Fibroblast of lung (primary cell): ENCODE results near the gene ALOXE3. TPM values are rescaled to one million over a fixed set of nuclear protein-coding genes. Genes with fewer than 3 reads are reported as not detected.

Experiments used
- DNase-seq, 2 donors: peaks; one replicate each; pipeline versions ENCODE4 v3.0.0 to v3.0.0-alpha.2; 2010; ENCODE audit warnings: low read depth in 2 of 2
- H2AFZ ChIP-seq: 2 replicates; pipeline ENCODE4 v1.5.1; 2012; ENCODE audit warnings: low read length, control low read depth, inconsistent platforms
- H3K27ac ChIP-seq: 2 replicates; pipeline ENCODE4 v1.5.1; 2011; ENCODE audit warnings: low read length, control low read depth; ENCODE audit not compliant: insufficient read depth
- H3K27me3 ChIP-seq: 2 replicates; pipeline ENCODE4 v1.5.1; 2011; ENCODE audit warnings: mild to moderate bottlenecking, low read length; ENCODE audit not compliant: control insufficient read depth, insufficient read depth
- H3K36me3 ChIP-seq: 2 replicates; pipeline ENCODE4 v1.5.1; 2011; ENCODE audit warnings: low read length; ENCODE audit not compliant: control insufficient read depth, insufficient read depth
- H3K4me1 ChIP-seq: 2 replicates; pipeline ENCODE4 v1.5.1; 2011; ENCODE audit warnings: low read length; ENCODE audit not compliant: control insufficient read depth, insufficient read depth; ENCODE audit errors: extremely low read depth
- H3K4me2 ChIP-seq: 2 replicates; pipeline ENCODE4 v1.5.1; 2011; ENCODE audit warnings: low read length, control low read depth; ENCODE audit not compliant: insufficient read depth; ENCODE audit errors: extremely low read depth
- H3K4me3 ChIP-seq, 4 experiments: fragments of 200-600 bp in 1 of 4; sonication (generic) in 1 of 4; replicated peaks in 1 of 4; 2 replicates each; pipeline ENCODE4 v1.5.1; 2011 to 2016; ENCODE audit warnings: low read length in 4 of 4, low read depth in 3 of 4, mild to moderate bottlenecking in 3 of 4, control low read depth in 2 of 4, inconsistent platforms in 1 of 4, mixed read lengths in 1 of 4; ENCODE audit not compliant: insufficient read depth in 1 of 4; ENCODE audit errors: control extremely low read depth in 1 of 4
- H3K79me2 ChIP-seq: 2 replicates; pipeline ENCODE4 v1.5.1; 2012; ENCODE audit warnings: mild to moderate bottlenecking, low read length, inconsistent platforms; ENCODE audit not compliant: control insufficient read depth, insufficient read depth
- H3K9ac ChIP-seq: 2 replicates; pipeline ENCODE4 v1.5.1; 2011; ENCODE audit warnings: mild to moderate bottlenecking, low read length, control low read depth; ENCODE audit not compliant: insufficient read depth
- H3K9me3 ChIP-seq: 2 replicates; pipeline ENCODE4 v1.5.1; 2012; ENCODE audit warnings: low read depth, low read length; ENCODE audit not compliant: control insufficient read depth, insufficient read depth
- H4K20me1 ChIP-seq: 2 replicates; pipeline ENCODE4 v1.5.1; 2011; ENCODE audit warnings: low read length; ENCODE audit not compliant: control insufficient read depth, insufficient read depth; ENCODE audit errors: extremely low read depth
- CTCF ChIP-seq, 2 donors: IDR thresholded peaks in 1 of 2; conservative IDR thresholded peaks in 1 of 2; 1 replicate in 1 of 2; 2 replicates in 1 of 2; pipeline ENCODE4 v1.5.1; 2011 to 2012; ENCODE audit warnings: low read length in 2 of 2, control low read depth in 1 of 2, inconsistent platforms in 1 of 2, low read depth in 1 of 2, mild to moderate bottlenecking in 1 of 2
- EZH2 ChIP-seq: IDR thresholded peaks from 2 replicates; pipeline ENCODE4 v1.5.1; 2012; ENCODE audit warnings: low read length, control low read depth, mild to moderate bottlenecking; ENCODE audit errors: missing control alignments
- polyA plus RNA-seq, 2 donors: library from polyadenylated mRNA; depleted of rRNA in 1 of 2; stranded (reverse) in 1 of 2; unstranded in 1 of 2; fragments of >200 nt; gene quantifications; 2 replicates each; pipeline ENCODE4 v1.2.1, GENCODE V29; 2011 to 2012; ENCODE audit warnings: missing spikeins in 1 of 2
- total RNA-seq: library from RNA; depleted of rRNA; stranded (reverse); fragments of >200 nt; gene quantifications from 2 replicates; pipeline ENCODE4 v1.2.1, GENCODE V29; 2014

ALOXE3 gene
- total and polyA plus RNA-seq, 2 donors (not counting 1 experiment from before 2014, with no cell fraction given), result 0.01 TPM; not detected in 1

- Histone ChIP-seq H3K27me3 (peaks cover 23% of the 10 kb centered on the region), H3K36me3 (no peaks in the 10 kb centered on the region), H3K9me3 (no peaks in the 10 kb centered on the region), H3K9ac (no peak overlapping the region), H3K4me3 (no peak overlapping the region), H3K4me1 (peaks cover 2% of the 10 kb centered on the region), H3K79me2 (no peaks in the 10 kb centered on the region), H3K4me2 (no peak overlapping the region), H4K20me1 (no peaks in the 10 kb centered on the region), H3K27ac (no peak overlapping the region), H2AFZ (no peak overlapping the region)
- no peak for TF ChIP-seq CTCF (conservative IDR thresholded peaks at IDR 0.05 in 1 of 2, IDR thresholded peaks at IDR 0.05 in 1 of 2; ENCODE audit: low read depth in 1 of 2, low read length in 2 of 2)
- TF ChIP-seq EZH2, result no peak
- no peak for DNase-seq
Measured at GRCh38 chr17:8082292-8082691, 36.0 kb downstream of the ALOXE3 start.

- Histone ChIP-seq H4K20me1 (no peaks in the 10 kb centered on the region), H3K9ac (no peak overlapping the region)
Measured at GRCh38 chr17:8081876-8082275, 36.4 kb downstream of the ALOXE3 start.

GRCh38 chr17:8080799-8081219, 37.5 kb downstream of the ALOXE3 start:
- Histone ChIP-seq H3K4me1 (peaks cover 2% of the 10 kb centered on the region), H3K9ac (no peak overlapping the region), H2AFZ (no peak overlapping the region), H3K79me2 (no peaks in the 10 kb centered on the region), H3K4me2 (no peak overlapping the region), H4K20me1 (no peaks in the 10 kb centered on the region), H3K27me3 (peaks cover 26% of the 10 kb centered on the region), H3K27ac (no peak overlapping the region), H3K36me3 (no peaks in the 10 kb centered on the region), H3K4me3 (no peak overlapping the region), H3K9me3 (no peaks in the 10 kb centered on the region)
- DNase-seq, result no peak
- TF ChIP-seq EZH2 (no peak), CTCF (conservative IDR thresholded peaks at IDR 0.05 in 1 of 2, IDR thresholded peaks at IDR 0.05 in 1 of 2; ENCODE audit: low read depth in 1 of 2, low read length in 2 of 2) (no peak)

More at GRCh38 chr17:8081876-8082275, 36.4 kb downstream of the ALOXE3 start:
- Histone ChIP-seq H3K36me3 (no peaks in the 10 kb centered on the region), H3K4me1 (peaks cover 2% of the 10 kb centered on the region), H3K4me3 (no peak overlapping the region), H3K79me2 (no peaks in the 10 kb centered on the region), H3K4me2 (no peak overlapping the region), H3K27ac (no peak overlapping the region), H3K27me3 (peaks cover 23% of the 10 kb centered on the region), H3K9me3 (no peaks in the 10 kb centered on the region), H2AFZ (no peak overlapping the region)
- TF ChIP-seq EZH2 (no peak), CTCF (conservative IDR thresholded peaks at IDR 0.05 in 1 of 2, IDR thresholded peaks at IDR 0.05 in 1 of 2; ENCODE audit: low read depth in 1 of 2, low read length in 2 of 2) (no peak)
- no peak for DNase-seq
